Measurements from ENCODE around the gene ITGB7. TPM values are rescaled to one million over a fixed set of nuclear protein-coding genes. Genes with fewer than 3 reads are reported as not detected.

Gene ITGB7
- polyA plus RNA-seq, 1 of the 3 experiments (the other 2 are of a cell fraction): 0.25 TPM

- DNase-seq: no peak
- 94% methylated on average over 10 of the region's 10 CpGs for WGBS (ENCODE audit: low lambda C conversion rate)
- ChIA-PET POLR2A (no interaction called here), CTCF (interaction anchor here (0.8 to 1.1 kb wide), 4 partner anchors 12 to 27 kb away, joined by 3 to 4 read pairs (median 4); no protein-coding TSS in a partner anchor)
- Histone ChIP-seq H3K79me2 (ENCODE audit: insufficient read depth) (peaks cover under 1% of the 10 kb centered on the region; the same call in 1 of the 2 replicates), H3K27me3 (ENCODE audit: insufficient read depth) (no peaks in the 10 kb centered on the region), H4K20me1 (ENCODE audit: insufficient read depth) (no peaks in the 10 kb centered on the region), H3K4me1 (ENCODE audit: control insufficient read depth in 1 of 2, insufficient read depth in 2 of 2, low read depth in 1 of 2, low read length in 1 of 2) (peaks cover 41 to 51% of the 10 kb centered on the region in 2 experiments), H2AFZ (ENCODE audit: low read depth) (no peak overlapping the region), H3K9me3 (no peaks in the 10 kb centered on the region), H3K36me3 (replicated peaks in 1 of 2; ENCODE audit: control insufficient read depth in 1 of 2, insufficient read depth in 2 of 2, low read length in 1 of 2) (peaks cover 0 to 8% of the 10 kb centered on the region in 2 experiments), H3K27ac (ENCODE audit: low read depth in 2 of 2, low read length in 1 of 2) (peak overlapping the region; percentile 99), H3F3A (replicated peaks; ENCODE audit: insufficient read depth) (peaks cover 34% of the 10 kb centered on the region), H3K4me2 (peak overlapping the region; percentile 80; the same call in 1 of the 2 replicates), H3K9me2 (no peaks in the 10 kb centered on the region), H3K9ac (no peak overlapping the region), H3K4me3 (ENCODE audit: low read depth in 2 of 2, low read length in 1 of 2) (no peak overlapping the region)
- TF ChIP-seq FOSL2 (IDR thresholded peaks at IDR 0.05; ENCODE audit: borderline replicate concordance, low read depth): no peak
- TF ChIP-seq SMC3 (IDR thresholded peaks at IDR 0.05; ENCODE audit: low read depth, low read length): no peak
- TF ChIP-seq FOXM1 (IDR thresholded peaks at IDR 0.05; ENCODE audit: low read depth): no peak
- no peak for TF ChIP-seq GABPA (IDR thresholded peaks at IDR 0.05; ENCODE audit: low read depth)
- no peak for TF ChIP-seq EZH2phosphoT487 (IDR thresholded peaks at IDR 0.05; ENCODE audit: borderline replicate concordance, low read depth)
- no peak for TF ChIP-seq CTCF (IDR thresholded peaks at IDR 0.05)
- no peak for TF ChIP-seq MAX (IDR thresholded peaks at IDR 0.05; ENCODE audit: low read depth)
- TF ChIP-seq MEF2A (IDR thresholded peaks at IDR 0.05; ENCODE audit: borderline replicate concordance, low read depth): no peak
- TF ChIP-seq POLR2AphosphoS5 (IDR thresholded peaks at IDR 0.05; ENCODE audit: low read depth, low read length): no peak
- no peak for TF ChIP-seq RFX5 (IDR thresholded peaks at IDR 0.05; ENCODE audit: low read length)
- no peak for TF ChIP-seq RAD21 (IDR thresholded peaks at IDR 0.05; ENCODE audit: low read length)
- no peak for TF ChIP-seq IRF3 (IDR thresholded peaks at IDR 0.05; ENCODE audit: low read depth, low read length)
- TF ChIP-seq CHD2 (IDR thresholded peaks at IDR 0.05; ENCODE audit: low read length, partially characterized antibody): no peak
Observed at GRCh38 chr12:53224897-53225634, 18.0 kb upstream of the ITGB7 start.
